ENCODE data around the gene BTG4. TPM values are rescaled to one million over a fixed set of nuclear protein-coding genes. Genes with fewer than 3 reads are reported as not detected.

The BTG4 gene
- total RNA-seq, 1 experiment from 2014 or later: 0.61 TPM

- no peaks in the 10 kb centered on the region for H3K27me3 ChIP-seq (replicated peaks; ENCODE audit: control insufficient read depth, insufficient read depth, low read length)
- H3K27me3 Mint-ChIP-seq (ENCODE audit: insufficient read depth, unreplicated experiment): no peaks in the 10 kb centered on the region
- DNase-seq: no peak
- no peak overlapping the region for H3K4me3 ChIP-seq (ENCODE audit: low read depth, low read length)
- no peak overlapping the region for H3K4me3 Mint-ChIP-seq (ENCODE audit: unreplicated experiment)
- H3K27ac Mint-ChIP-seq (ENCODE audit: unreplicated experiment): no peak overlapping the region
- H3K4me1 ChIP-seq: peaks cover 44% of the 10 kb centered on the region
- no peak for TF ChIP-seq CTCF (IDR thresholded peaks at IDR 0.05; ENCODE audit: insufficient read depth in 1 of 2, low read depth in 1 of 2, low read length in 1 of 2, severe bottlenecking in 1 of 2, unreplicated experiment in 1 of 2)
- POLR2A ChIA-PET: no interaction called here
- no peaks in the 10 kb centered on the region for H3K9me3 Mint-ChIP-seq (ENCODE audit: unreplicated experiment)
- BruUV-seq (replicated peaks): no TSS peak
- no peaks in the 10 kb centered on the region for H3K36me3 ChIP-seq (ENCODE audit: control insufficient read depth, insufficient read depth, low read length)
- H3K9me3 ChIP-seq: no peaks in the 10 kb centered on the region
- no peaks in the 10 kb centered on the region for H3K4me1 Mint-ChIP-seq (ENCODE audit: low read depth, unreplicated experiment)
- H3K36me3 Mint-ChIP-seq (ENCODE audit: insufficient read depth, unreplicated experiment): no peaks in the 10 kb centered on the region
- intact Hi-C loops (cut with micrococcal nuclease; ENCODE audit: unreplicated experiment): no loop called here
- CTCF ChIA-PET: no interaction called here
Observed at GRCh38 chr11:111518668-111519067, 6.5 kb upstream of the BTG4 start.

- TF ChIP-seq CTCF (IDR thresholded peaks at IDR 0.05; ENCODE audit: insufficient read depth in 1 of 2, low read depth in 1 of 2, low read length in 1 of 2, severe bottlenecking in 1 of 2, unreplicated experiment in 1 of 2): no peak
- Histone ChIP-seq H3K36me3 (ENCODE audit: control insufficient read depth, insufficient read depth, low read length) (no peaks in the 10 kb centered on the region), H3K27me3 (replicated peaks; ENCODE audit: control insufficient read depth, insufficient read depth, low read length) (no peaks in the 10 kb centered on the region), H3K4me1 (peaks cover 26% of the 10 kb centered on the region), H3K9me3 (no peaks in the 10 kb centered on the region), H3K4me3 (ENCODE audit: low read depth, low read length) (no peak overlapping the region)
- POLR2A ChIA-PET: no interaction called here
- no peaks in the 10 kb centered on the region for H3K4me1 Mint-ChIP-seq (ENCODE audit: low read depth, unreplicated experiment)
- no TSS peak for BruUV-seq (replicated peaks)
- no peak for DNase-seq
- intact Hi-C loops (cut with micrococcal nuclease; ENCODE audit: unreplicated experiment): no loop called here
- no peak overlapping the region for H3K27ac Mint-ChIP-seq (ENCODE audit: unreplicated experiment)
- CTCF ChIA-PET: no interaction called here
- no peaks in the 10 kb centered on the region for H3K27me3 Mint-ChIP-seq (ENCODE audit: insufficient read depth, unreplicated experiment)
- no peaks in the 10 kb centered on the region for H3K36me3 Mint-ChIP-seq (ENCODE audit: insufficient read depth, unreplicated experiment)
- H3K9me3 Mint-ChIP-seq (ENCODE audit: unreplicated experiment): no peaks in the 10 kb centered on the region
- H3K4me3 Mint-ChIP-seq (ENCODE audit: unreplicated experiment): no peak overlapping the region
Observed at GRCh38 chr11:111515591-111515990, 3.4 kb upstream of the BTG4 start.

GRCh38 chr11:111514216-111515031 is 2.2 kb upstream of the BTG4 start, which contains the start of gene HOATZ:
TSS of gene HOATZ (plus strand) at chr11:111514778. CDS start at chr11:111514785, 7 bp downstream.
- Histone ChIP-seq H3K27me3 (replicated peaks; ENCODE audit: control insufficient read depth, insufficient read depth, low read length) (no peaks in the 10 kb centered on the region), H3K9me3 (no peaks in the 10 kb centered on the region), H3K4me3 (ENCODE audit: low read depth, low read length) (no peak within 1 kb of the TSS), H3K4me1 (peaks cover 18% of the 10 kb centered on the region; the same call in 1 of the 2 replicates), H3K36me3 (ENCODE audit: control insufficient read depth, insufficient read depth, low read length) (no peaks in the 10 kb centered on the region)
- ChIA-PET POLR2A (no interaction called here), CTCF (no interaction called here)
- Mint-ChIP-seq H3K9me3 (ENCODE audit: unreplicated experiment) (no peaks in the 10 kb centered on the region), H3K4me3 (ENCODE audit: unreplicated experiment) (no peak within 1 kb of the TSS), H3K27ac (ENCODE audit: unreplicated experiment) (no peak within 1 kb of the TSS), H3K36me3 (ENCODE audit: insufficient read depth, unreplicated experiment) (no peaks in the 10 kb centered on the region), H3K4me1 (ENCODE audit: low read depth, unreplicated experiment) (no peaks in the 10 kb centered on the region), H3K27me3 (ENCODE audit: insufficient read depth, unreplicated experiment) (peaks cover 3% of the 10 kb centered on the region)
- DNase-seq: no peak
- intact Hi-C loops (cut with micrococcal nuclease; ENCODE audit: unreplicated experiment): no loop called here
- TF ChIP-seq CTCF (IDR thresholded peaks at IDR 0.05; ENCODE audit: insufficient read depth in 1 of 2, low read depth in 1 of 2, low read length in 1 of 2, severe bottlenecking in 1 of 2, unreplicated experiment in 1 of 2): no peak
- no TSS peak for BruUV-seq (replicated peaks)
